Aortic smooth muscle cell (primary cell): Measurements from ENCODE around the gene OR5K3. TPM values are rescaled to one million over a fixed set of nuclear protein-coding genes. Genes with fewer than 3 reads are reported as not detected.

Experiments used
- total RNA-seq: library from RNA; depleted of rRNA; stranded (reverse); fragments of >200 nt; gene quantifications from 2 replicates; pipeline ENCODE4 v1.2.3, GENCODE V29; 2014

Gene OR5K3
- not detected in 2 replicates for total RNA-seq

GRCh38 chr3:98390366-98390765 lies at the start of gene OR5K3:
Gene OR5K3 (plus strand): TSS chr3:98390666. CDS start chr3:98390666, 0 bp downstream.

DNA sequence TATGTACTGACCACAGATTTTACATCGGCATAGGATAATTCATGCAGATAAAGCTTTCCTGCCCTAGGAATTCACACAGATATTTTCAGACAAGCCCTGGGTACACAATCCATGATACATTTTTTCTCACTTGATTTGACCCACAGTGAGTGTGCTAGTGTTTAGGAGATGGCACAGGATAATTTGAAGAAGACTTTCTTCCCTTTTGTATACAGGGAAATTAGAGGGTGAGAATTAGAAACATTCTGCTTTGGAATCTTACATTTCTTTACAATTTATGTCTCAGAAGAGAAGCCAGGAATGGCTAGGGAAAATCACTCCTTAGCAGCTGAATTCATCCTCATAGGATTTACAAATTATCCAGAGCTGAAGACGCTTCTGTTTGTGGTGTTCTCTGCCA lies 36.9 kb upstream of the OR5K3 start, which contains the start of gene OR5K4:
TSS of gene OR5K4 (plus strand) at position 301 of the 400 bp plus-strand sequence. CDS start at position 301, 0 bp downstream.

Other genes starting within 250 kb of the OR5K3 start
- gene OR5H14, start 243.2 kb upstream of the OR5K3 start, total RNA-seq, result not detected in 2 replicates
- not detected in 2 replicates for gene OR5H15, start 224.0 kb upstream of the OR5K3 start, total RNA-seq
- gene OR5H6, start 126.4 kb upstream of the OR5K3 start, total RNA-seq, result not detected in 2 replicates
- gene OR5H2, start 108.2 kb upstream of the OR5K3 start, total RNA-seq, result not detected in 2 replicates
- gene OR5K4, start 36.8 kb upstream of the OR5K3 start, total RNA-seq, result not detected in 2 replicates
- gene OR5K1, start 72.5 kb downstream of the OR5K3 start, total RNA-seq, result not detected in 2 replicates
- gene OR5K2, start 107.0 kb downstream of the OR5K3 start, total RNA-seq, result not detected in 2 replicates
- 63.0 and 81.1 TPM in 2 replicates for gene CLDND1, start 132.2 kb downstream of the OR5K3 start, total RNA-seq
- not detected in 2 replicates for gene GPR15, start 141.3 kb downstream of the OR5K3 start, total RNA-seq
- 15.7 and 22.1 TPM in 2 replicates for gene CPOX, start 202.9 kb downstream of the OR5K3 start, total RNA-seq